Mesothelial cell of epicardium (in vitro differentiated cells): ENCODE measurements around the gene LPAR1. TPM values are rescaled to one million over a fixed set of nuclear protein-coding genes. Genes with fewer than 3 reads are reported as not detected.

Source experiments
- DNase-seq, 2 experiments: peaks; one replicate each; pipeline ENCODE4 v3.0.0; 2021; ENCODE audit warnings: low spot score in 2 of 2; ENCODE audit not compliant: unreplicated experiment in 2 of 2
- H3K27ac Mint-ChIP-seq: 2 replicates; pipeline ENCODE4 v1.8.0; 2021; ENCODE audit warnings: mixed read lengths
- H3K27me3 Mint-ChIP-seq: 2 replicates; pipeline ENCODE4 v1.8.0; 2021; ENCODE audit warnings: low read depth, mixed read lengths
- H3K36me3 Mint-ChIP-seq: 2 replicates; pipeline ENCODE4 v1.8.0; 2021; ENCODE audit warnings: mixed read lengths
- H3K4me1 Mint-ChIP-seq: 2 replicates; pipeline ENCODE4 v1.8.0; 2021; ENCODE audit warnings: mixed read lengths
- H3K4me3 Mint-ChIP-seq: 2 replicates; pipeline ENCODE4 v1.8.0; 2021; ENCODE audit warnings: mild to moderate bottlenecking, moderate library complexity, mixed read lengths
- H3K9me3 Mint-ChIP-seq: 2 replicates; pipeline ENCODE4 v1.8.0; 2021; ENCODE audit warnings: mixed read lengths
- CTCF ChIP-seq: fragments of 200-600 bp; sonication (generic); IDR thresholded peaks from one replicate; pipeline ENCODE4 v1.5.0; 2021; ENCODE audit warnings: antibody characterized with exemption; ENCODE audit not compliant: unreplicated experiment
- total RNA-seq: library from RNA; stranded (reverse); gene quantifications from 3 replicates; pipeline ENCODE4 v1.2.1, GENCODE V29; 2021

Gene LPAR1
- total RNA-seq, 1 donor from 2014 or later, result 40.3 TPM

- H3K27ac Mint-ChIP-seq, result no peak overlapping the region
- peaks cover 33% of the 10 kb centered on the region for H3K9me3 Mint-ChIP-seq
- H3K4me1 Mint-ChIP-seq, result peaks cover 3% of the 10 kb centered on the region
- no peak for DNase-seq
- H3K27me3 Mint-ChIP-seq, result no peaks in the 10 kb centered on the region
- H3K4me3 Mint-ChIP-seq, result no peak overlapping the region
- no peak for TF ChIP-seq CTCF
- peaks cover 22% of the 10 kb centered on the region for H3K36me3 Mint-ChIP-seq
Observed at GRCh38 chr9:110911659-110912418, 126.4 kb downstream of the LPAR1 start.

GRCh38 chr9:110908894-110909293, 129.4 kb downstream of the LPAR1 start:
- no peak overlapping the region for H3K4me3 Mint-ChIP-seq

DNA sequence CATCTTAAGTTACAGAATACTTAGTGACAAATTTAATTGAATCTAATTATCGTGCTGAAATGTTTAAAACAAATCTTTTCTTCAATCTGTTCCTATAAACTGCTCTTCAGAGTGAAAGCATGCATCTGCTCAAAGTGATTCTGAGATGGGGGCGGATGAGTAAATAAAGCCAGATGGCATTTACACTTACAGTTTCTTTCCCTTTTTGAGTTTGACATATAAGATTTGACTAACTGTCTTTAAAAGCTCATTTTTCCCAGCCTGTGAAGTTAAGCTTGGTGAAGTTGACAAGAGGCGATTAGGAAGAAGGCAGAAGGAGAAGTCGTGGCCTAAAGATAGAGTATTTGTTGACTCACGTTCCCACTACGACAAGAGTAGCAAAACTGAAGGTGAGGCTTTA, 137.4 kb downstream of the LPAR1 start:
- H3K27ac Mint-ChIP-seq, result peak overlapping the region; percentile 23
- DNase-seq, result no peak
- H3K9me3 Mint-ChIP-seq, result peaks cover 37% of the 10 kb centered on the region
- H3K36me3 Mint-ChIP-seq, result peaks cover 41% of the 10 kb centered on the region
- H3K27me3 Mint-ChIP-seq, result no peaks in the 10 kb centered on the region
- no peak overlapping the region for H3K4me3 Mint-ChIP-seq
- TF ChIP-seq CTCF, result no peak
- H3K4me1 Mint-ChIP-seq, result peaks cover 24% of the 10 kb centered on the region

More at GRCh38 chr9:110908894-110909293, 129.4 kb downstream of the LPAR1 start:
- Mint-ChIP-seq H3K27me3 (no peaks in the 10 kb centered on the region), H3K36me3 (peaks cover 31% of the 10 kb centered on the region), H3K9me3 (peaks cover 34% of the 10 kb centered on the region), H3K4me1 (peaks cover 3% of the 10 kb centered on the region), H3K27ac (no peak overlapping the region)
- TF ChIP-seq CTCF, result no peak
- DNase-seq, result no peak

GRCh38 chr9:110900456-110900855, 137.8 kb downstream of the LPAR1 start:
- no peak for DNase-seq
- H3K36me3 Mint-ChIP-seq, result peaks cover 41% of the 10 kb centered on the region
- no peaks in the 10 kb centered on the region for H3K27me3 Mint-ChIP-seq
- TF ChIP-seq CTCF, result no peak
- H3K4me1 Mint-ChIP-seq, result peaks cover 24% of the 10 kb centered on the region
- peaks cover 37% of the 10 kb centered on the region for H3K9me3 Mint-ChIP-seq
- H3K27ac Mint-ChIP-seq, result no peak overlapping the region
- H3K4me3 Mint-ChIP-seq, result no peak overlapping the region

GRCh38 chr9:110898866-110899265, 139.4 kb downstream of the LPAR1 start:
- Mint-ChIP-seq H3K4me3 (no peak overlapping the region), H3K27me3 (no peaks in the 10 kb centered on the region), H3K27ac (peak overlapping the region; percentile 35), H3K9me3 (peaks cover 28% of the 10 kb centered on the region), H3K4me1 (peaks cover 24% of the 10 kb centered on the region), H3K36me3 (peaks cover 32% of the 10 kb centered on the region)
- no peak for DNase-seq
- TF ChIP-seq CTCF, result no peak

DNA sequence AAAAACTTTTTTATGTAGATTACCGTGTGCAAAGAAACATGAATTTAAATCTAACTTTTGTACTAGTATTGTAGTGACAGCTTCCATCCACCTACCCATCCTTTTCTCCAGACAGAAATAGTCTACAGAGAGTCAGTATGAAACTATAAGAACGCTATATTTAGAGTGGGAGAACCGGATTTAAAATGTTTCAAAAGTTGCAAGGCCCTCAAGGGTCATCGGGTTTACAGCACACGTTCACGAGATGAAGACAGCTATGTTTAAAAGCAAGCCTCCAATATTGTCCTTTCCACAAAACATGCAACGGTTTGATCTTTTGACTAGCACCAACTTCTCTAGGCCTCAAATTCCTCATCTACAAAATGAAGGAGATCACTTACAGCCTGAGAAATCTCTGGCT, 139.9 kb downstream of the LPAR1 start:
- DNase-seq, result no peak
- Mint-ChIP-seq H3K27me3 (no peaks in the 10 kb centered on the region), H3K36me3 (peaks cover 27% of the 10 kb centered on the region), H3K4me3 (no peak overlapping the region), H3K4me1 (peaks cover 24% of the 10 kb centered on the region), H3K9me3 (peaks cover 24% of the 10 kb centered on the region), H3K27ac (peak overlapping the region; percentile 40)
- no peak for TF ChIP-seq CTCF
